Keratinocyte (primary cell): ENCODE data around the gene ZNF142. TPM values are rescaled to one million over a fixed set of nuclear protein-coding genes. Genes with fewer than 3 reads are reported as not detected.

Experiments
- DNase-seq: peaks from one replicate; pipeline ENCODE4 v3.0.0-alpha.2; 2011; ENCODE audit warnings: low read depth, missing footprints, low spot score
- FAIRE-seq: peaks from 2 replicates; lab custom pipeline; 2011; peaks lifted over from hg19 to GRCh38; lab: Jason Lieb, UNC
- H2AFZ ChIP-seq: 2 replicates; pipeline ENCODE4 v1.6.0; 2012; ENCODE audit warnings: low read length, control low read depth, inconsistent platforms; ENCODE audit not compliant: control insufficient read depth
- H3K27ac ChIP-seq: 2 replicates; pipeline ENCODE4 v1.5.1; 2011; ENCODE audit warnings: low read length; ENCODE audit not compliant: control insufficient read depth, insufficient read depth
- H3K27me3 ChIP-seq: 3 replicates; pipeline ENCODE4 v1.6.0; 2011; ENCODE audit warnings: low read length; ENCODE audit not compliant: control insufficient read depth, insufficient read depth; ENCODE audit errors: extremely low read depth
- H3K36me3 ChIP-seq, 2 experiments: 2 replicates in 1 of 2; 3 replicates in 1 of 2; pipeline ENCODE4 v1.5.1; 2011; ENCODE audit warnings: low read length in 2 of 2, mild to moderate bottlenecking in 1 of 2; ENCODE audit not compliant: control insufficient read depth in 2 of 2, insufficient read depth in 2 of 2; ENCODE audit errors: extremely low read depth in 1 of 2
- H3K4me1 ChIP-seq: 3 replicates; pipeline ENCODE4 v1.5.1; 2011; ENCODE audit warnings: low read length; ENCODE audit not compliant: control insufficient read depth, insufficient read depth; ENCODE audit errors: extremely low read depth
- H3K4me2 ChIP-seq: 3 replicates; pipeline ENCODE4 v1.6.0; 2011; ENCODE audit warnings: low read depth, low read length; ENCODE audit not compliant: control insufficient read depth, insufficient read depth; ENCODE audit errors: extremely low read depth
- H3K4me3 ChIP-seq, 3 experiments: fragments of 200-600 bp in 1 of 3; sonication (generic) in 1 of 3; 2 replicates in 2 of 3; 3 replicates in 1 of 3; pipeline ENCODE4 v1.5.1; 2011 to 2016; ENCODE audit warnings: low read length in 3 of 3, mild to moderate bottlenecking in 3 of 3, control low read depth in 2 of 3, inconsistent platforms in 1 of 3, low read depth in 1 of 3, mixed read lengths in 1 of 3, mixed run types in 1 of 3, moderate library complexity in 1 of 3; ENCODE audit not compliant: control insufficient read depth in 2 of 3, insufficient read depth in 2 of 3; ENCODE audit errors: extremely low read depth in 1 of 3
- H3K79me2 ChIP-seq: 2 replicates; pipeline ENCODE4 v1.6.0; 2012; ENCODE audit warnings: low read length; ENCODE audit not compliant: control insufficient read depth, insufficient read depth
- H3K9ac ChIP-seq: 3 replicates; pipeline ENCODE4 v1.6.0; 2011; ENCODE audit warnings: low read length; ENCODE audit not compliant: control insufficient read depth, insufficient read depth; ENCODE audit errors: extremely low read depth
- H3K9me1 ChIP-seq: 3 replicates; pipeline ENCODE4 v1.6.0; 2011; ENCODE audit warnings: low read length; ENCODE audit not compliant: control insufficient read depth, insufficient read depth; ENCODE audit errors: extremely low read depth
- H3K9me3 ChIP-seq: 2 replicates; pipeline ENCODE4 v1.5.1; 2012; ENCODE audit warnings: low read depth, low read length; ENCODE audit not compliant: control insufficient read depth
- H4K20me1 ChIP-seq: 3 replicates; pipeline ENCODE4 v1.6.0; 2011; ENCODE audit warnings: low read length; ENCODE audit not compliant: control insufficient read depth, insufficient read depth; ENCODE audit errors: extremely low read depth
- EZH2 ChIP-seq: IDR thresholded peaks from one replicate; pipeline ENCODE4 v1.6.1; 2012; ENCODE audit warnings: inconsistent platforms, mild to moderate bottlenecking, low read length, moderate library complexity
- dilution Hi-C: fragments of 300-500 bp; cut with MboI; formaldehyde crosslinking; loops from one replicate; pipeline ENCODE4 v1.7.0; 2020; ENCODE audit warnings: low sequenced_read_pairs; ENCODE audit not compliant: extremely low pct_ligation_motif_present
- polyA plus RNA-seq, 5 experiments: library from polyadenylated mRNA; depleted of rRNA in 3 of 5; stranded (reverse) in 3 of 5; stranded (forward) in 1 of 5; unstranded in 1 of 5; fragments of >200 nt; gene quantifications; 1 replicate in 1 of 5; 2 replicates in 3 of 5; 3 replicates in 1 of 5; pipeline versions ENCODE4 v1.2.1 to v1.2.3, GENCODE V29; 2011 to 2012; ENCODE audit warnings: missing spikeins in 2 of 5, low read depth in 1 of 5, low replicate concordance in 1 of 5
- TF ChIP-seq, protein P1 (sequence below), 3 experiments: IDR thresholded peaks in 1 of 3; conservative IDR thresholded peaks in 1 of 3; optimal IDR thresholded peaks in 1 of 3; 2 replicates in 2 of 3; 3 replicates in 1 of 3; pipeline versions ENCODE3 to v1.5.1; 2011; ENCODE audit warnings: low read length in 3 of 3, mild to moderate bottlenecking in 3 of 3, moderate library complexity in 2 of 3, control low read depth in 1 of 3, inconsistent platforms in 1 of 3; ENCODE audit not compliant: insufficient read depth in 2 of 3; ENCODE audit errors: extremely low read depth in 1 of 3

Gene ZNF142
- polyA plus RNA-seq, 1 donor (not counting 4 experiments of a cell fraction or from before 2014, with no cell fraction given) = 4.5 TPM

- Histone ChIP-seq H3K9me1 (no peaks in the 10 kb centered on the region), H3K4me1 (peaks cover 8% of the 10 kb centered on the region), H3K9ac (no peak overlapping the region), H3K4me3 (no peak overlapping the region), H3K9me3 (no peaks in the 10 kb centered on the region), H2AFZ (no peak overlapping the region), H3K4me2 (no peak overlapping the region), H3K36me3 (peaks cover 0 to 1% of the 10 kb centered on the region in 2 experiments), H4K20me1 (no peaks in the 10 kb centered on the region), H3K79me2 (no peaks in the 10 kb centered on the region), H3K27ac (no peak overlapping the region), H3K27me3 (no peaks in the 10 kb centered on the region)
- DNase-seq = no peak
- dilution Hi-C loops = no loop called here
- TF ChIP-seq, protein P1, sequence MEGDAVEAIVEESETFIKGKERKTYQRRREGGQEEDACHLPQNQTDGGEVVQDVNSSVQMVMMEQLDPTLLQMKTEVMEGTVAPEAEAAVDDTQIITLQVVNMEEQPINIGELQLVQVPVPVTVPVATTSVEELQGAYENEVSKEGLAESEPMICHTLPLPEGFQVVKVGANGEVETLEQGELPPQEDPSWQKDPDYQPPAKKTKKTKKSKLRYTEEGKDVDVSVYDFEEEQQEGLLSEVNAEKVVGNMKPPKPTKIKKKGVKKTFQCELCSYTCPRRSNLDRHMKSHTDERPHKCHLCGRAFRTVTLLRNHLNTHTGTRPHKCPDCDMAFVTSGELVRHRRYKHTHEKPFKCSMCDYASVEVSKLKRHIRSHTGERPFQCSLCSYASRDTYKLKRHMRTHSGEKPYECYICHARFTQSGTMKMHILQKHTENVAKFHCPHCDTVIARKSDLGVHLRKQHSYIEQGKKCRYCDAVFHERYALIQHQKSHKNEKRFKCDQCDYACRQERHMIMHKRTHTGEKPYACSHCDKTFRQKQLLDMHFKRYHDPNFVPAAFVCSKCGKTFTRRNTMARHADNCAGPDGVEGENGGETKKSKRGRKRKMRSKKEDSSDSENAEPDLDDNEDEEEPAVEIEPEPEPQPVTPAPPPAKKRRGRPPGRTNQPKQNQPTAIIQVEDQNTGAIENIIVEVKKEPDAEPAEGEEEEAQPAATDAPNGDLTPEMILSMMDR (optimal IDR thresholded peaks at IDR 0.05 in 1 of 3, IDR thresholded peaks at IDR 0.05 in 1 of 3, conservative IDR thresholded peaks at IDR 0.05 in 1 of 3; ENCODE audit: extremely low read depth in 1 of 3, insufficient read depth in 2 of 3, low read length in 3 of 3) = no peak
- TF ChIP-seq EZH2 = no peak
- FAIRE-seq = no peak
Observed at GRCh38 chr2:218626369-218626768, 33.1 kb downstream of the ZNF142 start.

DNA sequence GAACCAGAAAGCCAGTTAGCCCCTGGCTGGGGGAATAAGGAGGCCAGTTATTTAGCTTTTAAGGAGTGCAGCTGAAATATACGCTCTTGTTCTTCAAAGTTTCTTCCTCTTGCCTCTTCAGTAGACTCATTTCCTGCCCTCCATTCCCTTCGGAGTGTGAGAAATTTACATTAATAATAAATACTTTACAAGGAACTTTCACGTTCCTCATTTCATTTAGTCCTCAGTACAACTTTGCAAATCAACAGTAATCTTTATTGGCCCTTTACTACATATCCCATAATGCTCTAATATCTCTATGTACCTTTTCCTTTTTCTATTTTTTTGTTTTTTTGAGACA lies 36.1 kb downstream of the ZNF142 start:
- peaks cover 6% of the 10 kb centered on the region for H3K4me1 ChIP-seq
- no peak overlapping the region for H2AFZ ChIP-seq
- no peaks in the 10 kb centered on the region for H3K79me2 ChIP-seq
- no peak overlapping the region for H3K9ac ChIP-seq
- H3K4me3 ChIP-seq = no peak overlapping the region
- TF ChIP-seq, protein P1 (optimal IDR thresholded peaks at IDR 0.05 in 1 of 3, IDR thresholded peaks at IDR 0.05 in 1 of 3, conservative IDR thresholded peaks at IDR 0.05 in 1 of 3; ENCODE audit: extremely low read depth in 1 of 3, insufficient read depth in 2 of 3, low read length in 3 of 3) = no peak
- TF ChIP-seq EZH2 = no peak
- no peaks in the 10 kb centered on the region for H3K36me3 ChIP-seq
- H3K9me1 ChIP-seq = no peaks in the 10 kb centered on the region
- H3K27ac ChIP-seq = no peak overlapping the region
- DNase-seq (no peak), FAIRE-seq (no peak)
- no peaks in the 10 kb centered on the region for H4K20me1 ChIP-seq
- dilution Hi-C loops = no loop called here
- H3K4me2 ChIP-seq = no peak overlapping the region
- H3K9me3 ChIP-seq = no peaks in the 10 kb centered on the region
- no peaks in the 10 kb centered on the region for H3K27me3 ChIP-seq
